Measurements from ENCODE around the gene LMAN1.
A peak's percentile ranks its signal among the peaks of the same experiment; 100 is the strongest.

Gene LMAN1
- total RNA-seq = 152 to 300 (median 190) reads per million in 17 experiments

GRCh38 chr18:59358712-59359575, at the start of gene LMAN1:
Gene LMAN1, minus strand, starts transcription at chr18:59359265. Its CDS starts 21 bp downstream, at chr18:59359244.
- DNase-seq = peak; percentile 96 to 98 (median 97)

- DNase-seq = peak; percentile 77 to 84 (median 80)
These were observed 43.5 kb upstream of the LMAN1 start for GRCh38 chr18:59402432-59403090.

GRCh38 chr18:59400407-59400806, 41.3 kb upstream of the LMAN1 start:
- DNase-seq = no peak

GRCh38 chr18:59395226-59396175, 36.4 kb upstream of the LMAN1 start:
- DNase-seq = no peak

- DNase-seq = no peak
These were observed 34.3 kb upstream of the LMAN1 start for GRCh38 chr18:59393381-59393780.

GRCh38 chr18:59388817-59389216, 29.8 kb upstream of the LMAN1 start:
- DNase-seq = no peak

GRCh38 chr18:59387687-59388565, 28.9 kb upstream of the LMAN1 start:
- no peak for DNase-seq

GRCh38 chr18:59386909-59387686, 28.0 kb upstream of the LMAN1 start:
- DNase-seq = no peak

- no peak for DNase-seq
These were observed 26.1 kb upstream of the LMAN1 start for GRCh38 chr18:59385191-59385590.

GRCh38 chr18:59383851-59384250, 24.8 kb upstream of the LMAN1 start:
- DNase-seq = no peak

- DNase-seq = no peak
These were observed 23.3 kb upstream of the LMAN1 start for GRCh38 chr18:59382383-59382782.

GRCh38 chr18:59381949-59382348, 22.9 kb upstream of the LMAN1 start:
- no peak for DNase-seq

GRCh38 chr18:59380706-59381105, 21.6 kb upstream of the LMAN1 start:
- DNase-seq = no peak

GRCh38 chr18:59379772-59380522, 20.9 kb upstream of the LMAN1 start:
- DNase-seq = no peak

- no peak for DNase-seq
These were observed 18.7 kb upstream of the LMAN1 start for GRCh38 chr18:59377613-59378337.

- no peak for DNase-seq
These were observed 17.4 kb upstream of the LMAN1 start for GRCh38 chr18:59376351-59376935.

- peak; percentile 18 to 62 (median 50) for DNase-seq
These were observed 15.1 kb upstream of the LMAN1 start for GRCh38 chr18:59374128-59374527.

GRCh38 chr18:59372975-59373374, 13.9 kb upstream of the LMAN1 start:
- no peak for DNase-seq

GRCh38 chr18:59360381-59360780, 1.3 kb upstream of the LMAN1 start:
- no peak for DNase-seq

Measured in suppressor macrophage (primary cell).